Activated CD4-positive, alpha-beta T cell treated with anti-CD3 and anti-CD28 coated beads, Interleukin-2, amount 10 ng/mL, durations not matched to agents 7 days and 5 days (primary cell): ENCODE measurements around the gene SULT4A1. TPM values are rescaled to one million over a fixed set of nuclear protein-coding genes. Genes with fewer than 3 reads are reported as not detected.

ENCODE experiments used
- CTCF ChIA-PET: fragments of 350-600 bp; sonication (Branson Sonifier 250); formaldehyde crosslinking; loops from one replicate; lab custom pipeline; 2021; ENCODE audit warnings: antibody characterized with exemption; lab: Charles Lee
- POLR2A ChIA-PET: fragments of 350-600 bp; sonication (Branson Sonifier 250); formaldehyde crosslinking; loops from one replicate; lab custom pipeline; 2021; ENCODE audit warnings: antibody characterized with exemption; lab: Charles Lee
- DNase-seq: peaks from one replicate; pipeline ENCODE4 v3.0.0-alpha.2; 2020
- H3K27ac Mint-ChIP-seq: one replicate; pipeline ENCODE4 v1.8.0; 2021; ENCODE audit warnings: mild to moderate bottlenecking, moderate library complexity, mixed read lengths
- H3K27me3 Mint-ChIP-seq: one replicate; pipeline ENCODE4 v1.8.0; 2021; ENCODE audit warnings: mixed read lengths
- H3K36me3 Mint-ChIP-seq: one replicate; pipeline ENCODE4 v1.8.0; 2021; ENCODE audit warnings: low read depth, mixed read lengths
- H3K4me1 Mint-ChIP-seq: one replicate; pipeline ENCODE4 v1.8.0; 2021; ENCODE audit warnings: mixed read lengths
- H3K4me3 Mint-ChIP-seq: one replicate; pipeline ENCODE4 v1.8.0; 2021; ENCODE audit warnings: mild to moderate bottlenecking, moderate library complexity, mixed read lengths
- H3K9me3 Mint-ChIP-seq: one replicate; pipeline ENCODE4 v1.8.0; 2021; ENCODE audit warnings: mixed read lengths
- total RNA-seq, 2 experiments: library from RNA; stranded (reverse); gene quantifications; one replicate each; pipeline ENCODE4 v1.2.3, GENCODE V29; 2021

Gene SULT4A1
- total RNA-seq, 2 experiments from 2014 or later, result not detected

- Mint-ChIP-seq H3K4me1 (no peaks in the 10 kb centered on the region), H3K36me3 (no peaks in the 10 kb centered on the region), H3K4me3 (no peak overlapping the region), H3K27ac (no peak overlapping the region), H3K27me3 (peaks cover 10% of the 10 kb centered on the region), H3K9me3 (peaks cover 4% of the 10 kb centered on the region)
- no peak for DNase-seq
- CTCF ChIA-PET, result interaction anchor here (0.5 to 1.5 kb wide), 3 partner anchors 10 to 48 kb away, joined by 3 to 4 read pairs (median 3); no protein-coding TSS in a partner anchor
- POLR2A ChIA-PET, result no interaction called here
These were observed 8.9 kb downstream of the SULT4A1 start for GRCh38 chr22:43853328-43853931.

- H3K27ac Mint-ChIP-seq, result no peak overlapping the region
- H3K4me3 Mint-ChIP-seq, result no peak overlapping the region
- CTCF ChIA-PET, result interaction anchor here (0.5 to 1.5 kb wide), 3 partner anchors 10 to 49 kb away, joined by 3 to 4 read pairs (median 3); no protein-coding TSS in a partner anchor
- H3K36me3 Mint-ChIP-seq, result no peaks in the 10 kb centered on the region
- peaks cover 10% of the 10 kb centered on the region for H3K27me3 Mint-ChIP-seq
- POLR2A ChIA-PET, result no interaction called here
- H3K4me1 Mint-ChIP-seq, result no peaks in the 10 kb centered on the region
- peaks cover 4% of the 10 kb centered on the region for H3K9me3 Mint-ChIP-seq
- DNase-seq, result no peak
These were observed 9.6 kb downstream of the SULT4A1 start for GRCh38 chr22:43852573-43853327.

- Mint-ChIP-seq H3K9me3 (peaks cover 2% of the 10 kb centered on the region), H3K4me3 (no peak overlapping the region), H3K36me3 (no peaks in the 10 kb centered on the region), H3K27ac (no peak overlapping the region), H3K4me1 (no peaks in the 10 kb centered on the region), H3K27me3 (peaks cover 5% of the 10 kb centered on the region)
- CTCF ChIA-PET, result interaction anchor here (1.5 kb wide), 1 partner anchor 33 kb away, joined by 4 read pairs; no protein-coding TSS in a partner anchor
- no peak for DNase-seq
- POLR2A ChIA-PET, result no interaction called here
These were observed 10.4 kb downstream of the SULT4A1 start for GRCh38 chr22:43851979-43852307.

GRCh38 chr22:43851058-43851978 lies 11.0 kb downstream of the SULT4A1 start:
- H3K4me1 Mint-ChIP-seq, result no peaks in the 10 kb centered on the region
- no peak overlapping the region for H3K4me3 Mint-ChIP-seq
- peaks cover 2% of the 10 kb centered on the region for H3K27me3 Mint-ChIP-seq
- H3K27ac Mint-ChIP-seq, result no peak overlapping the region
- H3K9me3 Mint-ChIP-seq, result no peaks in the 10 kb centered on the region
- ChIA-PET POLR2A (no interaction called here), CTCF (no interaction called here)
- no peaks in the 10 kb centered on the region for H3K36me3 Mint-ChIP-seq
- DNase-seq, result no peak

- peaks cover 2% of the 10 kb centered on the region for H3K27me3 Mint-ChIP-seq
- H3K4me3 Mint-ChIP-seq, result no peak overlapping the region
- no peaks in the 10 kb centered on the region for H3K9me3 Mint-ChIP-seq
- H3K27ac Mint-ChIP-seq, result no peak overlapping the region
- ChIA-PET CTCF (no interaction called here), POLR2A (no interaction called here)
- no peaks in the 10 kb centered on the region for H3K4me1 Mint-ChIP-seq
- no peaks in the 10 kb centered on the region for H3K36me3 Mint-ChIP-seq
- no peak for DNase-seq
These were observed 11.8 kb downstream of the SULT4A1 start for GRCh38 chr22:43850529-43850928.

GRCh38 chr22:43849731-43850130 lies 12.6 kb downstream of the SULT4A1 start:
- CTCF ChIA-PET, result no interaction called here
- POLR2A ChIA-PET, result no interaction called here
- H3K27me3 Mint-ChIP-seq, result peaks cover 2% of the 10 kb centered on the region

GRCh38 chr22:43848366-43849171 lies 13.7 kb downstream of the SULT4A1 start:
- Mint-ChIP-seq H3K4me3 (no peak overlapping the region), H3K27ac (no peak overlapping the region), H3K27me3 (peaks cover 2% of the 10 kb centered on the region), H3K9me3 (no peaks in the 10 kb centered on the region), H3K4me1 (no peaks in the 10 kb centered on the region), H3K36me3 (no peaks in the 10 kb centered on the region)
- POLR2A ChIA-PET, result no interaction called here
- CTCF ChIA-PET, result interaction anchor here (0.6 kb wide), 1 partner anchor 1465 kb away, joined by 3 read pairs; no protein-coding TSS in a partner anchor
- no peak for DNase-seq

More at GRCh38 chr22:43849731-43850130, 12.6 kb downstream of the SULT4A1 start:
- no peaks in the 10 kb centered on the region for H3K9me3 Mint-ChIP-seq
- H3K27ac Mint-ChIP-seq, result no peak overlapping the region
- H3K4me3 Mint-ChIP-seq, result no peak overlapping the region
- no peak for DNase-seq
- no peaks in the 10 kb centered on the region for H3K36me3 Mint-ChIP-seq
- H3K4me1 Mint-ChIP-seq, result no peaks in the 10 kb centered on the region

GRCh38 chr22:43847376-43848289 lies 14.7 kb downstream of the SULT4A1 start:
- no peak overlapping the region for H3K4me3 Mint-ChIP-seq
- no peaks in the 10 kb centered on the region for H3K4me1 Mint-ChIP-seq
- H3K27me3 Mint-ChIP-seq, result no peaks in the 10 kb centered on the region
- H3K27ac Mint-ChIP-seq, result no peak overlapping the region
- no peaks in the 10 kb centered on the region for H3K9me3 Mint-ChIP-seq
- CTCF ChIA-PET, result no interaction called here
- DNase-seq, result no peak
- H3K36me3 Mint-ChIP-seq, result no peaks in the 10 kb centered on the region
- POLR2A ChIA-PET, result no interaction called here

- Mint-ChIP-seq H3K27ac (no peak overlapping the region), H3K4me3 (no peak overlapping the region), H3K4me1 (no peaks in the 10 kb centered on the region), H3K9me3 (no peaks in the 10 kb centered on the region), H3K36me3 (no peaks in the 10 kb centered on the region), H3K27me3 (no peaks in the 10 kb centered on the region)
- ChIA-PET CTCF (no interaction called here), POLR2A (no interaction called here)
- no peak for DNase-seq
These were observed 15.3 kb downstream of the SULT4A1 start for GRCh38 chr22:43846966-43847365.

- Mint-ChIP-seq H3K27me3 (no peaks in the 10 kb centered on the region), H3K36me3 (no peaks in the 10 kb centered on the region), H3K4me1 (no peaks in the 10 kb centered on the region), H3K4me3 (no peak overlapping the region), H3K9me3 (no peaks in the 10 kb centered on the region), H3K27ac (no peak overlapping the region)
- CTCF ChIA-PET, result no interaction called here
- POLR2A ChIA-PET, result no interaction called here
- DNase-seq, result no peak
These were observed 16.3 kb downstream of the SULT4A1 start for GRCh38 chr22:43845981-43846380.

GRCh38 chr22:43844560-43845545 lies 17.5 kb downstream of the SULT4A1 start:
- H3K4me1 Mint-ChIP-seq, result no peaks in the 10 kb centered on the region
- ChIA-PET CTCF (no interaction called here), POLR2A (no interaction called here)
- no peak for DNase-seq
- H3K4me3 Mint-ChIP-seq, result no peak overlapping the region
- H3K36me3 Mint-ChIP-seq, result no peaks in the 10 kb centered on the region
- H3K27me3 Mint-ChIP-seq, result no peaks in the 10 kb centered on the region
- H3K27ac Mint-ChIP-seq, result no peak overlapping the region
- no peaks in the 10 kb centered on the region for H3K9me3 Mint-ChIP-seq
